ENCODE measurements around the gene HECTD4.

Gene HECTD4

GRCh38 chr12:112146123-112146522, 236.1 kb downstream of the HECTD4 start:
- Histone ChIP-seq H3K27ac (ENCODE audit: low read length) (no peak overlapping the region), H3K27me3 (ENCODE audit: control insufficient read depth in 1 of 2, insufficient read depth in 2 of 2, low read length in 2 of 2) (no peaks in the 10 kb centered on the region), H3K4me3 (ENCODE audit: low read length in 2 of 2) (no peak overlapping the region), H3K4me1 (ENCODE audit: control insufficient read depth, insufficient read depth, low read length) (peaks cover 2% of the 10 kb centered on the region), H3K9me3 (ENCODE audit: control insufficient read depth in 2 of 2, low read length in 2 of 2) (no peaks in the 10 kb centered on the region), H3K36me3 (ENCODE audit: control insufficient read depth in 2 of 2, insufficient read depth in 2 of 2, low read length in 2 of 2) (peaks cover 57 to 62% of the 10 kb centered on the region in 2 donors), H3K9ac (ENCODE audit: low read length in 2 of 2) (no peak overlapping the region)

GRCh38 chr12:112140728-112141127, 241.5 kb downstream of the HECTD4 start:
- Histone ChIP-seq H3K9ac (ENCODE audit: low read length in 2 of 2) (no peak overlapping the region), H3K9me3 (ENCODE audit: control insufficient read depth in 2 of 2, low read length in 2 of 2) (no peaks in the 10 kb centered on the region), H3K4me3 (ENCODE audit: low read length in 2 of 2) (no peak overlapping the region), H3K27ac (ENCODE audit: low read length) (no peak overlapping the region), H3K27me3 (ENCODE audit: control insufficient read depth in 1 of 2, insufficient read depth in 2 of 2, low read length in 2 of 2) (no peaks in the 10 kb centered on the region), H3K4me1 (ENCODE audit: control insufficient read depth, insufficient read depth, low read length) (no peaks in the 10 kb centered on the region), H3K36me3 (ENCODE audit: control insufficient read depth in 2 of 2, insufficient read depth in 2 of 2, low read length in 2 of 2) (peaks cover 42 to 54% of the 10 kb centered on the region in 2 donors)

GRCh38 chr12:112134731-112135130, 247.5 kb downstream of the HECTD4 start:
- H3K27ac ChIP-seq (ENCODE audit: low read length), result no peak overlapping the region
- no peaks in the 10 kb centered on the region for H3K9me3 ChIP-seq (ENCODE audit: control insufficient read depth in 2 of 2, low read length in 2 of 2)
- no peak overlapping the region for H3K9ac ChIP-seq (ENCODE audit: low read length in 2 of 2)
- peaks cover 18 to 27% of the 10 kb centered on the region in 2 donors for H3K36me3 ChIP-seq (ENCODE audit: control insufficient read depth in 2 of 2, insufficient read depth in 2 of 2, low read length in 2 of 2)
- H3K27me3 ChIP-seq (ENCODE audit: control insufficient read depth in 1 of 2, insufficient read depth in 2 of 2, low read length in 2 of 2), result no peaks in the 10 kb centered on the region
- no peaks in the 10 kb centered on the region for H3K4me1 ChIP-seq (ENCODE audit: control insufficient read depth, insufficient read depth, low read length)
- no peak overlapping the region for H3K4me3 ChIP-seq (ENCODE audit: low read length in 2 of 2)

GRCh38 chr12:112133418-112133817, 248.8 kb downstream of the HECTD4 start:
- peaks cover 6% of the 10 kb centered on the region for H3K4me1 ChIP-seq (ENCODE audit: control insufficient read depth, insufficient read depth, low read length)
- no peaks in the 10 kb centered on the region for H3K9me3 ChIP-seq (ENCODE audit: control insufficient read depth in 2 of 2, low read length in 2 of 2)
- no peak overlapping the region for H3K4me3 ChIP-seq (ENCODE audit: low read length in 2 of 2)
- no peaks in the 10 kb centered on the region for H3K27me3 ChIP-seq (ENCODE audit: control insufficient read depth in 1 of 2, insufficient read depth in 2 of 2, low read length in 2 of 2)
- H3K9ac ChIP-seq (ENCODE audit: low read length in 2 of 2), result no peak overlapping the region
- H3K27ac ChIP-seq (ENCODE audit: low read length), result no peak overlapping the region
- peaks cover 18 to 19% of the 10 kb centered on the region in 2 donors for H3K36me3 ChIP-seq (ENCODE audit: control insufficient read depth in 2 of 2, insufficient read depth in 2 of 2, low read length in 2 of 2)

- Histone ChIP-seq H3K36me3 (ENCODE audit: control insufficient read depth in 2 of 2, insufficient read depth in 2 of 2, low read length in 2 of 2) (peaks cover 12 to 15% of the 10 kb centered on the region in 2 donors), H3K27ac (ENCODE audit: low read length) (no peak overlapping the region), H3K9me3 (ENCODE audit: control insufficient read depth in 2 of 2, low read length in 2 of 2) (no peaks in the 10 kb centered on the region), H3K27me3 (ENCODE audit: control insufficient read depth in 1 of 2, insufficient read depth in 2 of 2, low read length in 2 of 2) (no peaks in the 10 kb centered on the region), H3K9ac (ENCODE audit: low read length in 2 of 2) (no peak overlapping the region), H3K4me3 (ENCODE audit: low read length in 2 of 2) (no peak overlapping the region), H3K4me1 (ENCODE audit: control insufficient read depth, insufficient read depth, low read length) (peaks cover 22% of the 10 kb centered on the region)
Measured at GRCh38 chr12:112131686-112132085, 250.5 kb downstream of the HECTD4 start.

- Histone ChIP-seq H3K36me3 (ENCODE audit: control insufficient read depth in 2 of 2, insufficient read depth in 2 of 2, low read length in 2 of 2) (peaks cover 8 to 10% of the 10 kb centered on the region in 2 donors), H3K27ac (ENCODE audit: low read length) (no peak overlapping the region), H3K9ac (ENCODE audit: low read length in 2 of 2) (peak overlapping the region in 1 of 2 donors; percentile 44), H3K27me3 (ENCODE audit: control insufficient read depth in 1 of 2, insufficient read depth in 2 of 2, low read length in 2 of 2) (no peaks in the 10 kb centered on the region), H3K9me3 (ENCODE audit: control insufficient read depth in 2 of 2, low read length in 2 of 2) (no peaks in the 10 kb centered on the region), H3K4me3 (ENCODE audit: low read length in 2 of 2) (peak overlapping the region in 1 of 2 donors; percentile 33), H3K4me1 (ENCODE audit: control insufficient read depth, insufficient read depth, low read length) (peaks cover 30% of the 10 kb centered on the region)
Measured at GRCh38 chr12:112130441-112130998, 251.7 kb downstream of the HECTD4 start.

- H3K4me1 ChIP-seq (ENCODE audit: control insufficient read depth, insufficient read depth, low read length), result peaks cover 38% of the 10 kb centered on the region
- H3K4me3 ChIP-seq (ENCODE audit: low read length in 2 of 2), result peak overlapping the region; percentile 92 to 96
- no peak overlapping the region for H3K27ac ChIP-seq (ENCODE audit: low read length)
- H3K36me3 ChIP-seq (ENCODE audit: control insufficient read depth in 2 of 2, insufficient read depth in 2 of 2, low read length in 2 of 2), result no peaks in the 10 kb centered on the region
- peak overlapping the region in 1 of 2 donors; percentile 94 for H3K9ac ChIP-seq (ENCODE audit: low read length in 2 of 2)
- H3K9me3 ChIP-seq (ENCODE audit: control insufficient read depth in 2 of 2, low read length in 2 of 2), result no peaks in the 10 kb centered on the region
- no peaks in the 10 kb centered on the region for H3K27me3 ChIP-seq (ENCODE audit: control insufficient read depth in 1 of 2, insufficient read depth in 2 of 2, low read length in 2 of 2)
Measured at GRCh38 chr12:112126911-112127310, 255.3 kb downstream of the HECTD4 start.

GRCh38 chr12:112126000-112126438, 256.2 kb downstream of the HECTD4 start:
- peak overlapping the region; percentile 90 to 94 for H3K9ac ChIP-seq (ENCODE audit: low read length in 2 of 2)
- no peaks in the 10 kb centered on the region for H3K27me3 ChIP-seq (ENCODE audit: control insufficient read depth in 1 of 2, insufficient read depth in 2 of 2, low read length in 2 of 2)
- peaks cover 43% of the 10 kb centered on the region for H3K4me1 ChIP-seq (ENCODE audit: control insufficient read depth, insufficient read depth, low read length)
- H3K9me3 ChIP-seq (ENCODE audit: control insufficient read depth in 2 of 2, low read length in 2 of 2), result no peaks in the 10 kb centered on the region
- H3K27ac ChIP-seq (ENCODE audit: low read length), result peak overlapping the region; percentile 90
- peak overlapping the region; percentile 92 to 96 for H3K4me3 ChIP-seq (ENCODE audit: low read length in 2 of 2)
- H3K36me3 ChIP-seq (ENCODE audit: control insufficient read depth in 2 of 2, insufficient read depth in 2 of 2, low read length in 2 of 2), result no peaks in the 10 kb centered on the region

- Histone ChIP-seq H3K9ac (ENCODE audit: low read length in 2 of 2) (peak within 1 kb of the TSS; percentile 90 to 94), H3K27me3 (ENCODE audit: control insufficient read depth in 1 of 2, insufficient read depth in 2 of 2, low read length in 2 of 2) (no peaks in the 10 kb centered on the region), H3K4me3 (ENCODE audit: low read length in 2 of 2) (peak within 1 kb of the TSS; percentile 92 to 96), H3K27ac (ENCODE audit: low read length) (peak within 1 kb of the TSS; percentile 90), H3K9me3 (ENCODE audit: control insufficient read depth in 2 of 2, low read length in 2 of 2) (no peaks in the 10 kb centered on the region), H3K36me3 (ENCODE audit: control insufficient read depth in 2 of 2, insufficient read depth in 2 of 2, low read length in 2 of 2) (no peaks in the 10 kb centered on the region), H3K4me1 (ENCODE audit: control insufficient read depth, insufficient read depth, low read length) (peaks cover 43% of the 10 kb centered on the region)
Measured at GRCh38 chr12:112125250-112125999, 256.8 kb downstream of the HECTD4 start, which contains the start of gene TRAFD1. Gene TRAFD1 (plus strand): TSS chr12:112125560. CDS start chr12:112130523, 4,963 bp downstream.

- Histone ChIP-seq H3K36me3 (ENCODE audit: control insufficient read depth in 2 of 2, insufficient read depth in 2 of 2, low read length in 2 of 2) (no peaks in the 10 kb centered on the region), H3K4me1 (ENCODE audit: control insufficient read depth, insufficient read depth, low read length) (peaks cover 43% of the 10 kb centered on the region), H3K27ac (ENCODE audit: low read length) (peak overlapping the region; percentile 90), H3K27me3 (ENCODE audit: control insufficient read depth in 1 of 2, insufficient read depth in 2 of 2, low read length in 2 of 2) (no peaks in the 10 kb centered on the region), H3K9me3 (ENCODE audit: control insufficient read depth in 2 of 2, low read length in 2 of 2) (no peaks in the 10 kb centered on the region), H3K9ac (ENCODE audit: low read length in 2 of 2) (no peak overlapping the region), H3K4me3 (ENCODE audit: low read length in 2 of 2) (peak overlapping the region; percentile 40 to 92)
Measured at GRCh38 chr12:112124918-112125249, 257.3 kb downstream of the HECTD4 start.
